Neural progenitor cell (in vitro differentiated cells): ENCODE measurements around the gene BPIFB4.

Experiments used
- EZH2 ChIP-seq: fragments of 200-600 bp; sonication (generic); IDR thresholded peaks from 2 replicates; pipeline ENCODE4 v1.6.1; 2017; ENCODE audit warnings: antibody characterized with exemption, mild to moderate bottlenecking, moderate library complexity
- EZH2phosphoT487 ChIP-seq: fragments of 200-600 bp; sonication (generic); IDR thresholded peaks from 2 replicates; pipeline ENCODE4 v1.6.1; 2017; ENCODE audit warnings: antibody characterized with exemption
- TF ChIP-seq, protein P1 (sequence below): fragments of 200-600 bp; sonication (generic); IDR thresholded peaks from 2 replicates; pipeline ENCODE4 v1.5.1; 2017; ENCODE audit warnings: antibody characterized with exemption, mild to moderate bottlenecking

DNA sequence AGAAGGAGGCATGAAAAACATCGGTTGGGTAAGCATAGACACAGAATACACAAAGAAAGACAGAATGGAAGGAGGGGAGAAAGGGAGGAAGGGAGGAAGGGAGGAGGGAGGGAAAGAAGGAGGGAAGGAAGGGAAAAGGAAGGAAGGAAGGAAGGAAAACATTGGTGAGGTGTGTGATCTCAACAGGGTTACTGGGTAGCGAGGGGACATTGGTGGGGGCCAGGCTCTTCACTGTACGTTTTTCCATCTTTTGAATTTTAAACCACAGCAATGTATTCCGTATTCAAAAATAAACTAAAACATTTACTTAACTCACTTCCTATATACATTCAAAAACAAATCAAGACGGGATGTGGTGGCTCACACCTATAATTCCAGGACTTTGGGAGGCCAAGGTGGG lies 67.9 kb downstream of the BPIFB4 start:
- TF ChIP-seq, protein P1, sequence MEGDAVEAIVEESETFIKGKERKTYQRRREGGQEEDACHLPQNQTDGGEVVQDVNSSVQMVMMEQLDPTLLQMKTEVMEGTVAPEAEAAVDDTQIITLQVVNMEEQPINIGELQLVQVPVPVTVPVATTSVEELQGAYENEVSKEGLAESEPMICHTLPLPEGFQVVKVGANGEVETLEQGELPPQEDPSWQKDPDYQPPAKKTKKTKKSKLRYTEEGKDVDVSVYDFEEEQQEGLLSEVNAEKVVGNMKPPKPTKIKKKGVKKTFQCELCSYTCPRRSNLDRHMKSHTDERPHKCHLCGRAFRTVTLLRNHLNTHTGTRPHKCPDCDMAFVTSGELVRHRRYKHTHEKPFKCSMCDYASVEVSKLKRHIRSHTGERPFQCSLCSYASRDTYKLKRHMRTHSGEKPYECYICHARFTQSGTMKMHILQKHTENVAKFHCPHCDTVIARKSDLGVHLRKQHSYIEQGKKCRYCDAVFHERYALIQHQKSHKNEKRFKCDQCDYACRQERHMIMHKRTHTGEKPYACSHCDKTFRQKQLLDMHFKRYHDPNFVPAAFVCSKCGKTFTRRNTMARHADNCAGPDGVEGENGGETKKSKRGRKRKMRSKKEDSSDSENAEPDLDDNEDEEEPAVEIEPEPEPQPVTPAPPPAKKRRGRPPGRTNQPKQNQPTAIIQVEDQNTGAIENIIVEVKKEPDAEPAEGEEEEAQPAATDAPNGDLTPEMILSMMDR: no peak
- TF ChIP-seq EZH2 (no peak), EZH2phosphoT487 (no peak)
